Sigmoid colon (tissue), 4 donors: ENCODE results near the gene PAOX.

Source experiments
- EP300 ChIP-seq, 4 donors: sonication (generic); formaldehyde crosslinking; IDR thresholded peaks; one replicate each; pipeline ENCODE4 v1.6.1; 2017; ENCODE audit warnings: antibody characterized with exemption in 4 of 4
- TF ChIP-seq, protein P1 (sequence below), 4 experiments: fragments of 450-650 bp in 3 of 4; fragments of 200-600 bp in 1 of 4; IDR thresholded peaks; one replicate each; pipeline ENCODE4 v1.5.1; 2016 to 2019; ENCODE audit warnings: antibody characterized with exemption in 4 of 4, mild to moderate bottlenecking in 3 of 4, moderate library complexity in 2 of 4

GRCh38 chr10:133420028-133420427, 41.0 kb downstream of the PAOX start:
- TF ChIP-seq, protein P1, sequence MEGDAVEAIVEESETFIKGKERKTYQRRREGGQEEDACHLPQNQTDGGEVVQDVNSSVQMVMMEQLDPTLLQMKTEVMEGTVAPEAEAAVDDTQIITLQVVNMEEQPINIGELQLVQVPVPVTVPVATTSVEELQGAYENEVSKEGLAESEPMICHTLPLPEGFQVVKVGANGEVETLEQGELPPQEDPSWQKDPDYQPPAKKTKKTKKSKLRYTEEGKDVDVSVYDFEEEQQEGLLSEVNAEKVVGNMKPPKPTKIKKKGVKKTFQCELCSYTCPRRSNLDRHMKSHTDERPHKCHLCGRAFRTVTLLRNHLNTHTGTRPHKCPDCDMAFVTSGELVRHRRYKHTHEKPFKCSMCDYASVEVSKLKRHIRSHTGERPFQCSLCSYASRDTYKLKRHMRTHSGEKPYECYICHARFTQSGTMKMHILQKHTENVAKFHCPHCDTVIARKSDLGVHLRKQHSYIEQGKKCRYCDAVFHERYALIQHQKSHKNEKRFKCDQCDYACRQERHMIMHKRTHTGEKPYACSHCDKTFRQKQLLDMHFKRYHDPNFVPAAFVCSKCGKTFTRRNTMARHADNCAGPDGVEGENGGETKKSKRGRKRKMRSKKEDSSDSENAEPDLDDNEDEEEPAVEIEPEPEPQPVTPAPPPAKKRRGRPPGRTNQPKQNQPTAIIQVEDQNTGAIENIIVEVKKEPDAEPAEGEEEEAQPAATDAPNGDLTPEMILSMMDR (IDR thresholded peaks at IDR 0.05) = no peak
- no peak for TF ChIP-seq EP300 (IDR thresholded peaks at IDR 0.05)
